GM21390 (cell line): ENCODE data around the gene CLOCK.

ENCODE experiments used
- ATAC-seq: cut with Tn5 transposase; IDR thresholded peaks from one replicate; pipeline ENCODE4 v1.9.1; 2021; ENCODE audit not compliant: unreplicated experiment

Gene CLOCK

GRCh38 chr4:55386073-55386472, 160.6 kb downstream of the CLOCK start:
- ATAC-seq = no peak

- ATAC-seq = no peak
Observed at GRCh38 chr4:55385201-55385649, 161.5 kb downstream of the CLOCK start.

GRCh38 chr4:55382488-55383003, 164.2 kb downstream of the CLOCK start:
- no peak for ATAC-seq

GRCh38 chr4:55381502-55381901, 165.2 kb downstream of the CLOCK start:
- no peak for ATAC-seq

DNA sequence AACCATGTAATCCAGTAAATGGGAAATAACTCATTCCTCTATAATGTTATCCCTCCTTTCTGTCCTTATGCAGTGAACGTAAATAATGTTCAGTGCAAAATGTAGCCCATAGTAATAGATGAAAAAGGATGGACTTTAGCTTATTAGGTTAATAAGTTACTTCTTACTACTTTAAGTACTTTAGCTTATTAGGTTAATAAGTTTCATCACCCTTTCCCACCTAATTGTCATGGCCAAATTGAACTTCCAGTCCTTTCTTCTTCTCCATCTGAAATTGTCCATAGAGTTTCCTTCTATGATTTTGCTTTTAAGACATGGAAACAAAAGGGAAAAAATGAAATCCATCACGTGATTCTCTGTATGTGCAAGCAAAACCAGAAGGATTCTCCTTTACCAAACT, 166.1 kb downstream of the CLOCK start:
- ATAC-seq = no peak

- no peak for ATAC-seq
Observed at GRCh38 chr4:55378617-55379467, 167.9 kb downstream of the CLOCK start.
